NCI-H226 (cell line): ENCODE data around the gene PFDN6.
A peak's percentile ranks its signal among the peaks of the same experiment; 100 is the strongest.

Experiments used
- DNase-seq: peaks from one replicate; pipeline ENCODE4 v3.0.0-alpha.2; 2015

The PFDN6 gene

DNA sequence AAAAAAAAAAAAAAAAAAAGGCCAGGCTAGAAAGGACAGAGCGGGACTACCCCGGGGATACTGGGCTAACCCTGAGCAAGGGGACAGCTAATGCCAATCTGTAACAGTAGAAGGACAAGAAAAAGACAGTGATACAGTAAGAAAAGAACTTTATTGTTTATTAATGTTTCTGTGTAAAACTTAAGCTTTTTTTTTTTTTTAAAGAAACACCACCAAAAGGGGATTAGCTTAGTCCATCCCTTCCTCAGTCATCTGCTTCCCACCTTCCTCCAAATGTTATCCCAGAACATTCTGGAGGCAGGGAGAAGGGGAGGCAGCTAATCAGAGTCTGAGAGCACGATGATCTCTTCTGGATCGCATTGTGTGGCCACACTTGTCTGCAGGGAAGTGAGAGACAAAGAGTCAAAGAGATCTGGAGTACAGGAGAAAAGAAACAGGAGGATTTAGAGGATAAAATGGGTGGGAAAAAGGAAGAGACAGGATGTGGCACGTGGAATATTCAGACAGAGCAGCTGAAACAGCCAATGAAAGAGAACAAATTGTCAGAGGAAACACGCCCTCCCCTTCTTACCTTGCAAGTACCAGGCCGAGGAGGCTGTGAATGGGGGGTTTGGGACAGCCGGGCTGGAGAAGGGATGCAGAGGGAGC, 29.1 kb downstream of the PFDN6 start:
- DNase-seq: no peak

DNA sequence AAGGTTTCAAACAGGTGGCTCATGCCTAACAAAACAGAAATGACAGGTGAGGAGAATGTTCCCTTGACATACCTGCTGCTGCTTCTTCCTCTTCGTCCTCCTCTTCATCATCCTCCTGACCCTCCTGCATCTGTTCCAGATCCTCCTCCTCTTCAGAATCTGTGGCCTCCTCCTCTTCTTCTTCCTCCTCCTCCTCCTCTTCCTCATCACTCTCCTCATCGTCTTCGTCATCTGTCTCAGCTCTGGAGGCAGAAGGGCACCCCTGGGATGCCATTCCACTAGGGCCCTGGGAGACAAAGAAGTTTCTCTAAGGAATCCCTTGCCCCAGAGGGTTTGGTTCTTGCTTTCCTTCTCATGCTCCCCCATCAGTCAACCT, 30.5 kb downstream of the PFDN6 start:
- DNase-seq: no peak

DNA sequence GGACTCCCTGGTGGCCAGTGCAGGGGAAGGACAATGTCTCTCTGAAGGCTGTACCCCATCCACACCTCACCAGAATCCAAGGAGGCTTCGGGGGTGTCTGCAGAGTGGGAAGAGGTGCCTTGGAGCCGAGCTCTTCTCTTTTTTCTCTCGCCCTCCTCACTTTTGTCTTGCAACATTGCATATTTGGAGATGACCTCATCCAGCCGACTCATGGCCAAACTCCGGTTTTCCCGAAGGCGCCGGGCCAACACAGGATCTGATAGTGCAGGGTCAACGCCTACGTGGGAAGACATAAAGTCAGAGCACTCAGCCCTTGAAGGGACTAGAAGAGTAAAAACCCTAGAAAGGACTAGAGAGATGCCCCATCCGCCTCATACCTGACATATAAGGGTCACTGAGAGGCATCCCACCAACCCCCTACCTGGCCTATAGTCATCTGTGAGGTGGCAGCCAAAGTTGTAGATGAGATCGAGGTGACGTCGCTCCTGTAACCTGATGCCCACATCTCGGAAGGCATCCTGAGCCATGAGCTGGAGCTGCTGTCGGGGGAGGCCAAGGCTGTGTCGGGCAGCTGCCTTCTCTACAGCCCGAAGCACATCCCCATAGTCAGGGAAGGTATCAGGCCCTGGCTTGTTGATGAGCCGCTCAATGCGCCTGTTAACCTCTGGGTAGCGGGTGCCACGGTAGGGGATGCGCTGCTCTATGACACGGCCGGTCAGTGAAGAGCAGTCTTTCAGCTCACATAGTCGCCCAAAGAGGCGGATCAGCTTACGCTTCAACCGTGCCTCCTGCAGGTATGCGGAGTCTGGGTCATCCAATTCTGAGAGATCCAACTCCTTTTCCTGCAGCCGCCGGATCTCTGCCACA, 31.1 kb downstream of the PFDN6 start:
- peak; percentile 93 for DNase-seq

DNA sequence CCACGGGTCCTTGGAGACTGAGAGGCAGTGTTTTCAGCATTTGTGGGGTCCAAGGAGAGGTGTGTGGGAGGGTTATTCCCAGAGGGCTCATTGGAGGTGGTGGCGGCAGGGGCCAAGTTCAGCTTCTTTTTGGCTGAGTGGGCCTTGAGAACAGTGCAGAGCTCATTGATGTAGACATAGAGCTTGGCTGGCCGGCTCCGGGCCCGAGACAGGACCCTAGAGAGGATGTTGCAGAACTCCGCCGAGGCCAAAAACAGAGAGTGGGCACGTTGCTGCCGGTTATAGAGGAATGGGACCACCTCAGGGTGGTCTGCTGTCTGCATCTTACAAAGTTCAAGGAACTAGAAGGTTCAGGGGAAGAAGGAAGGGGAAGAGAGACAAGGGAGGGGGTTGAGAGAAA, 31.8 kb downstream of the PFDN6 start:
- no peak for DNase-seq

DNA sequence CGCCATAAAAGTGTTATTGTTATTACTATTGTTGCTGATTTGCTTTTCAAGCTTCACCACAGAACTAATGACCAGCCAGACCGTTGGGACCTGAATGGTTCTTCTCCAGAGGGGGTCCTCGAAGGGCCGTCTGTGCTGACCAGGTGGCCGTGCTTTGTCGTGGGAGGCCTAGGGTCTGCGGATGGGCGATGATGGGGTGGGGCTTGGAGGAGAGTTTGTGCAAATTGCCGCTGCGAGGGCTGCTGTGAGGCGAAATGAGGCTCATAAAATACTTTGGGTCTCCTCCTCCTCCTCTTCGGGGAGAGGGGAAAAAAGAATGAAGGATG, 34.2 kb downstream of the PFDN6 start:
- no peak for DNase-seq

DNA sequence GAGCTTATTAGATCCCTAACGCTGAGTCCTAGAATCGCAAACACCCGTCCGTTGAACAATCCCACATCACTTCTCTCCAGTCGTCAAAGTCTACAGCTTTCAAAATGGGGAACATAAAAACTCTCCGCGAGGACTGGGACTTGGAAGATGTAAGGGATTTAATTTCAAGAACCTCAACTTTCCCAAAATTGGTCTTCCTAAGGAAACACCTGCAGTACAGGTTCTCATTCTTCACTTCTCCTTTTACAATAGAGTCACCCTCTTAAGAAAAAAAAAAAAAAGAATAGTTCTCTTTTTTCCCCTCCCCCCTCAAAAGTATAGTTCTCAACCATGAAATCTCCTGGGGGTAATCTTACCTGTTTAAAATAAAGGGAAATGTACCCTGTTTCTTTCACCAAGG, 34.7 kb downstream of the PFDN6 start:
- DNase-seq: no peak

DNA sequence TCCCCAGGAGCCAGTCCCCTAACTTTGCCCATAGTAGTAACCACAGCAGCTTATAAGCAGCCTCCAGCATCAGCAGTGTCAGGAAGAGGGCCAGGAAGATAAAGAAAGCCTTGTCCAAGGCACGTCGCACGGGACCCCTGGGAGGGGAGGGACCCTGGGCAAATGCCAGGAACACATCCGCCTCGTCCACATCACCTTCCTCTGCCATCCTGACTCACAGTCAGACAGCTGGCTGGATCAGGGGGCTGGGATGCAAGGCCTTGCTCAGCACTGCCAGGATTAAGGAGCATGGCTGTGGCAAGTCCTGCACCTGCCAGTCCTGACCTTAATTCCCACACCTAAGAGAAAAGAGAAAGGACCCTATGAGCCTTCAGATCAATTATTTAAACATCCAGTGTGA, 39.7 kb downstream of the PFDN6 start:
- DNase-seq: no peak

DNA sequence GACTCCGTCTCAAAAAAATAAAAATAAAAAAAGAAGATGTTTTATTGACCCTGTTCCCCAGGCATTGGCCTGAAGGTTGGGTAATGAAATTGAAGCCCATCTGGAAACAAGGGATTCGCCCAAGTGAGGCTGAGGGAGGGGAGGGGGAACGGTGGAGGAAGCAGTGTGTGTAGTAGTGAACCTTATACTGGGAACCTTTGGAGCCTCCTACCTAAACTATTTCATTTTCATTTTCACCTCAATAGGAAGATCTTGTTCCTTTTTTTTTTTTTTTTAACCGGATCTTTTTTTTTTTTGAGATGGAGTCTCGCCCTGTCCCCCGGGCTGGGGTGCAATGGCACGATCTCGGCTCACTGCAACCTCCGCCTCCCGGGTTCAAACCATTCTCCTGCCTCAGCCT, 41.3 kb downstream of the PFDN6 start:
- DNase-seq: no peak

DNA sequence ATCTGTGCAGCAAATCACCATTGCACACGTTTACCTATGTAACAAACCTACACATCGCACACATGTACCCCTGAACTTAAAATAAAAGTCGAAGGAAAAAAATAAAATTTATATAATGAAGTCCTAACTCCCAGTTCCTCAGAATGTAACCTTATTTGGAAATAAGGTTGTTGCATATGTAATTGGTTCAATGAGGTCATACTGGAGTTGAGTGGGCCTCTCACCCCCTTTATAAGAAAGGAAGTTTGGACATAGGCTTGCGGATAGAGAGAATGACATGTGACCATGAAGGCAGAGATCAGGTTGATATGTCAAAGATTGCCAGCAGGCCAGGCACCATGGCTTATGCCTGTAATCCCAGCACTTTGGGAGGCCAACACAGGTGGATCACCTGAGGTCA, 44.3 kb downstream of the PFDN6 start:
- DNase-seq: no peak

DNA sequence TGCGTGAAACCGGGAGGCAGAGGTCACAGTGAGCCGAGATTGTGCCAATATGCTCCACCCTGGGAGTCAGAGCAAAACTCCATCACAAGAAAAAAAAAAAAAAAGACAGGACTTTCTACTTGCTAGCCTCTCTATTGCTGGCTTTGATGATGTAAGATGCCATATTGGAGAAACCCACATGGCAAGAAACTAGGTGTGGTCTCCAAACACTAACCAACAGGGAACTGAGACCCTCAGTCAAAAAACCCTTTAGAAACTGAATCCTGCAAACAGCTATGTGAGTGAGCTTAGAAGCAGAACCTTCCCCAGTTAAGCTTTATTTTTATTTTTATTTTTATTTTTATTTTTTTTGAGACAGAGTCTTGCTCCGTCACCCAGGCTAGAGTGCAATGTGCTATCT, 46.5 kb downstream of the PFDN6 start:
- no peak for DNase-seq

DNA sequence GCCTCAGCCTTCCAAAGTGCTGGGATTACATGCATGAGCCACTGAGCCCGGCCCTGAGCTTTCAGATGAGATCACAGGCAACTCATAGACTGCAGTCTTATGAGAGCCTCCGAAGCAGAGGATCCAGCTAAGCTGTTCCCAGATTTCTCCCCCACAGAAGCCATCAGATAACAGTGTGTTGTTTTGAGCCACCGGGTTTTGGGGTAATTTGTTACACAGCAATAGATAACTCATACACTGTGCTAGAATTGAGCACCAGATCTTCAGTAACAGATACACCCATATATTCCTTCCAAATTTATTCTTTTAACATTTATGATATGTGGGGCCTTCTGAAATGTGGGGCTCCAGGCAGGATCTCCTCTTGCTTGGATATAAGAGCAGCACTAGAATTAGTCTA, 47.1 kb downstream of the PFDN6 start:
- DNase-seq: no peak

DNA sequence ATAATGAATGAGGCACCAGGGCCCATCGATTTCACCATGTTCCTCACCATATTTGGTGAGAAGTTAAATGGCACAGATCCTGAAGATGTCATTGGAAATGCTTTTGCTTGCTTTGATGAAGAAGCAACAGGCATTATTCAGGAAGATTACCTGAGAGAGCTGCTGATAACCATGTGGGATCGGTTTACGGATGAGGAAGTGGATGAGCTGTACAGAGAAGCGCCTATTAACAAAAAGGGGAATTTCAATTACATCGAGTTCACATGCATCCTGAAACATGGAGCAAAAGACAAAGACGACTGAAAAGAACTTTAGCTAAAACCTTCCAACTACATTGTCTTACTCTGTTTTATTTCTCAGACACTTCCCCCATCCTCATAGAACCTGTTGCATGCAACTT, 49.8 kb downstream of the PFDN6 start:
- no peak for DNase-seq
